GM12872 (cell line): Measurements from ENCODE around the gene CALM3.

Experiments
- TF ChIP-seq, protein P1 (sequence below): IDR thresholded peaks from 3 replicates; pipeline ENCODE4 v1.5.1; 2011; ENCODE audit warnings: low read depth, mild to moderate bottlenecking, low read length, moderate library complexity; ENCODE audit not compliant: insufficient read depth

Gene CALM3

DNA sequence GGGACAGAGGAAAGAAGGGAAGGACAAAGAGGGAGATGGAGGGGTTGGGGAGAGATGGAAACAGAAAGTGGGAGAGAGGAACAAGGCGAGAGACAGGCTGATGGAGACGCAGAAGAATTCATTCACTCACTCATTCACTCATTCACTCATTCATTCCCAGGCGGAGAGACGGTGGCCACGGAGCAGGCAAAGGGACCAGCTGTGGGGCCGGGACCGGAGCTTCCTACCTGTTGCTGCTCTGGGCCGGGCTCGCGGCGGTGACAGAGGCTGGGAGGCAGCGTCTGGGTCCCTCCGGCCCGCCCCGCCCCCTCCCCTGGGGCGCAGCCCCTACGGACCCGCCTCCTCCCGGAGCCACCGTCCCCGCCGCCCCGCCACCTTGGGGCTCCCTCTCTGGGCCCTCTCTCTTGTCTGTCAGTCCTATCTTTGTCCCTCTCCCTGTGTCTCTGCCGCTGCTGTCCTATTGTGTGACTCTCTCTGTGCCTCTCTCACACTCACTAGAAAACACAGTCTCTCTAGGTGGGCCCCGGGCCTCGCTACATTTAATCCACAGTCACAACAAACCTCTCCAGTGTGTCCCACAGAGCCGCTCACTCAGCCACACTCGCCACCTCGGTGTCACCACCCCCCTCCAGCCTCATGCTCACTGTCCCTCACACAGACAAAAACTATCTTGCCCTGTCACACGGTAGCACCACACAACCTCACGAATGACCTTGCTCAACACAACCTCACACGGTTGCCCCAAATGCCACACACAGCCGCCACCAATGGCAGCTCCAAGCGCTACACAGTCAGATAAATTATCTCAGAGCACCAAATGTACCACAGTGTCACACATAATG, 35.0 kb downstream of the CALM3 start, which contains the start of gene GNG8:
Gene GNG8, minus strand, starts transcription at position 283 of the 842 bp plus-strand sequence. CDS start 1,520 bp downstream, outside the sequence.
- TF ChIP-seq, protein P1, sequence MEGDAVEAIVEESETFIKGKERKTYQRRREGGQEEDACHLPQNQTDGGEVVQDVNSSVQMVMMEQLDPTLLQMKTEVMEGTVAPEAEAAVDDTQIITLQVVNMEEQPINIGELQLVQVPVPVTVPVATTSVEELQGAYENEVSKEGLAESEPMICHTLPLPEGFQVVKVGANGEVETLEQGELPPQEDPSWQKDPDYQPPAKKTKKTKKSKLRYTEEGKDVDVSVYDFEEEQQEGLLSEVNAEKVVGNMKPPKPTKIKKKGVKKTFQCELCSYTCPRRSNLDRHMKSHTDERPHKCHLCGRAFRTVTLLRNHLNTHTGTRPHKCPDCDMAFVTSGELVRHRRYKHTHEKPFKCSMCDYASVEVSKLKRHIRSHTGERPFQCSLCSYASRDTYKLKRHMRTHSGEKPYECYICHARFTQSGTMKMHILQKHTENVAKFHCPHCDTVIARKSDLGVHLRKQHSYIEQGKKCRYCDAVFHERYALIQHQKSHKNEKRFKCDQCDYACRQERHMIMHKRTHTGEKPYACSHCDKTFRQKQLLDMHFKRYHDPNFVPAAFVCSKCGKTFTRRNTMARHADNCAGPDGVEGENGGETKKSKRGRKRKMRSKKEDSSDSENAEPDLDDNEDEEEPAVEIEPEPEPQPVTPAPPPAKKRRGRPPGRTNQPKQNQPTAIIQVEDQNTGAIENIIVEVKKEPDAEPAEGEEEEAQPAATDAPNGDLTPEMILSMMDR = no peak

DNA sequence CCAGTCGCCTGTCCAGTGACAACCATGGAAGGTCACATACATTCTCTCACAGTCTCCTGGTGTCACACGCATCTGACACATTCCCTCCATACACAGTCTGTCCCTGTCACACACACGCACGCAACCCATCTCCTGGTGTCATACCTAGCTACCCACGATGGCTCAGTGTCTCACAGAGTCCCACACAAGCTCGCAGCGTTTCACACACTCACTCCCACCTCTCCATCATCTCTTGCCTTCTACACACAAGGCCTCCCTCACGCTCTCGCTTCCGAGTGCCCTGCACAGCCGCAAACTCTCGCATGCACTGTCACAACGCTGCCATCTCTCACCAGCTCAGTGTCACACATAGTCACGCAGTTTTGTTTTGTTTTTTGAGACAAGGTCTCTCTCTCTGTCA, 36.1 kb downstream of the CALM3 start:
- TF ChIP-seq, protein P1 = no peak

DNA sequence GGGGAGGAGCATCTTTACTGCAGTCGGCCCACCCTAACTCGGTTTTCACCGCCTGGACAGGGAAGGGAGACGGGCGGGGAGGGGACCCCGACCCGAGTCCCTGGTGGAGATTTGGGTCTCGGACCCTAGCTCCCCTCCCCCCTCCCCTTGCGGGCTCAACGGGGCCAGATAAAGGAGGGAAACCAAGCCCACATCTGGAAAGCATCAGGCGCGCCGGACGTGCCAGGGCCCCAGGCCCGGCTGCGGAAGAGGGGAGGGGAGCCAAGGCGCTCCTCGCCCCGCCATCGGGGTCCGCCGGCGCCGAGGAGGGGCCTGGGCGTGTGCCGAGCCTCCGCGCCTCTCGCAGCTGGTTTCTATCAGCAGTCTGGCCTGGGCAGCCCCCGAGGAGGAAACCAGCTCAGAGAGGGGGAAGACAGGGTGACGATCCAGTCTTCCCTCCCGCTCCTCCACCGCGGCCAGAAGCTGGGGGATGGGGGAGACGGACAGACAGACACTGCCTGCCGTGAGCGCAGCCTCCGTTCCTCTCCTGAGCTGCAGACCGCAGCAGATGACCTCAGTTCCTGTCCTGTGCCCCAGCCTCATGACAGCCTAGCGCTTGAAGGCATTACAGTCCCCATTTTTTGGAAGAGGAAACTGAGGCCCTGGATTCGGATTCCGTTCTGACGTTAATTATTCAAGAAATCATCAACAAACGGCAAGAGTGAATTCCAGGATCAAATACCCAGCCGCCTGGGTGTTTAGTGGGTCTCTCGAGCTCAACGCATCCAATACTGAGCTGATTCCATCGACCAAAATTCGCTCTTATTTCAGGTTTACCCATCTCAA, 38.4 kb downstream of the CALM3 start:
- TF ChIP-seq, protein P1 = no peak

DNA sequence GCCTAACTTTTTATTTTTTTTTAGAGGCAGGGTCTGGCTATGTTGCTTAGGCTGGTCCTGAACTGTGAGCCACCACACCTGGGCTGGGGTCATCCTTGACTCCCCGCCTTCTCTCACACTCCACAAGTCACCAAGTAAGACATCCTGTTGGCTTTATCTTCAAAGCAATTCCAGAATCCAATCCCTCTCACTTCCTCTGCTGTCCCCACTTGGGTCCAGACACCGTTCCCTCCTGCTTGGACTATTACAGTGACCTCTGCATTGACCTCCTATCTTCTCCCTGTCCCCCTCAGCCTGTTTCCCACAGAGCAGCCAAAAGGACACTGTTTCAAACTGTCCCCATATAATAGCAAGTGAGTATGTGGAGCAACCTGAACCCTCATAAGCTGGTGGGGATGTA, 39.5 kb downstream of the CALM3 start:
- TF ChIP-seq, protein P1 = no peak

DNA sequence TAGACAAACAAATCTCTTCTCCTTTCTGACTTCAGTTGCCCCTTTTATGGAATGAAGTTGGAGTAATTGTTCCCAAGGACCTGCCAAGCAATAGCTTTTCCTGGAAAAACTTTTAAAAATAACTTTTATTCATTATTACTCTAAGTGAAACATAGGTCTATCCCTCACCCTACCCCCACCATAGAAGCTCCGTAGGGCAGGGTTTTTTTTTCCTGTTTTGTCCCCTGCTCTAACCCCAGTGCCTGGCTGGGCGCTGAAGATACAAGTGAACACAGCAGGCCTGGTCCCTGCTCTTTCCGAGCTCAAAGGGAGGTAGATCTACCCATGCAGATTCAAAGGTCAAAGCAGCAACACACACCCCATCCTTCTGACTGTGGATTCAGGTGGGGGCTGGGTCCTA, 43.6 kb downstream of the CALM3 start:
- TF ChIP-seq, protein P1 = no peak

DNA sequence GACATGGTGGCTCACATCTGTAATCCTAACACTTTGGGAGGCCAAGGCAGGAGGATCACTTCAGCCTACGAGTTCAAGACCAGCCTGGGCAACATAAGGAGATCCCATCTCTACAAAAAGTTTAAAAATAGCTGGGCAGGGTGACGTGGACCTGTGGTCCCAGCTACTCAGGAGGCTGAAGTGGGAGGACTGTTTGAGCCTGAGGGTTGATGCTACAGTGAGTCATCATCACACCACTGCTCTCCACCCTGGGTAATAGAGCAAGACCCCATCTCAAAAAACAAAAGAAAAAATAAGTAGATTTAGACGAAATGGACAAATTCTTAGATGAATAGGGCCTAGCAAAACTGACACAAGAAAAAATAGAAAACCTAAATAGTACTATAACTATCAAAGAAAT, 45.3 kb downstream of the CALM3 start:
- TF ChIP-seq, protein P1 = no peak

DNA sequence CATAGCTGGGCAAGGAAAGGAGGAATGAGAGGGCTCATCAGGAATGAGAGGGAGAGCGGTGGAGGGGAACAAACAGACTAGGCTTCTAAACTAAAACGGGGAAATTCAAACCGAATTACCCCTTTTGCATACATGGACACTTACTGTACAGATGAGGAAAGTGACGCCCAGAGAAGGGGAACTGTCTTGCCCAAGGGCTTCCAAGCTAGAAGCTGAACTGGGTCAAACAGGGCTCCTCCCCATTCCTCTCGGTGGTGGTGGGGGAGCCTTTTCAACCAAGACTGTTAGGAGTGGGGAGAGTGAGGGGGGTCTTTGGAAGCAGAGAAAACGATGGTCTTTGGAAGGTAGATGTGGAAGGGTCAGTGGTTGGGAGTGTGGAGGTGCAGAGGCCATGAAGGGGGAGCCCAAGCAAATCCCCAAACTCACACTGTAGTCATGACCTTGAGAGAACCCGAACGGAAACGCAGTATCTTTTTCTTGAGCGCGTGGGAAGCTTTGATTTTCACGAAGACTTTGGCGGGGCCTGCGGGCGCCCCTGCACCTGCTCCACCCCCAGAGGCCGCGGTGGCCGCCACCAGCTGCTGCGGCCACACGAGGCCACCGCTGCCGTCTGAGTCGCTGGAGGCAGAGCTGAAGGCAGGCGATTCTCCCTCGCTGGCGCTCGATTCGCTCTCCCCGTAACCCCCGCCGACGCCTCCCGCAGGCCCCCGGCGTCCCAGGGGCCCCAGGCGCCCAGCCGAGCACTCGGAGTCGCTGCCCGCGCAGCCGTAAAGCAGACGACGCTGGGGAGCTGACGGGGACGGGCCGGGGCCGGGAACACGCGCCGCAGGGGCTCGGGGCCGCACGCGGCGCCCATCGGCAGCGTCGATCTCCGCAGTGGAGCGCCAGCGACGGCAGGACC, 47.2 kb downstream of the CALM3 start:
- TF ChIP-seq, protein P1 = no peak
